Osteoblast (primary cell): ENCODE data around the gene MCF2L. TPM values are rescaled to one million over a fixed set of nuclear protein-coding genes. Genes with fewer than 3 reads are reported as not detected.

Experiments used
- DNase-seq: peaks from one replicate; pipeline ENCODE4 v3.0.0; 2011; ENCODE audit warnings: low spot score, mixed read lengths; ENCODE audit not compliant: insufficient read length; ENCODE audit errors: missing footprints
- H2AFZ ChIP-seq: 2 replicates; pipeline ENCODE4 v1.6.0; 2011; ENCODE audit warnings: mild to moderate bottlenecking, low read length
- H3K27ac ChIP-seq: 2 replicates; pipeline ENCODE4 v1.5.1; 2011; ENCODE audit warnings: mild to moderate bottlenecking, low read depth, low read length, moderate library complexity
- H3K27me3 ChIP-seq: 2 replicates; pipeline ENCODE4 v1.6.0; 2012; ENCODE audit warnings: mild to moderate bottlenecking, control low read depth, inconsistent platforms, low read length, moderate library complexity; ENCODE audit not compliant: insufficient read depth
- H3K36me3 ChIP-seq: 2 replicates; pipeline ENCODE4 v1.5.1; 2011; ENCODE audit warnings: mild to moderate bottlenecking, low read length, control low read depth, moderate library complexity; ENCODE audit not compliant: insufficient read depth
- H3K4me1 ChIP-seq: 2 replicates; pipeline ENCODE4 v1.5.1; 2011; ENCODE audit warnings: mild to moderate bottlenecking, low read length, control low read depth, moderate library complexity; ENCODE audit not compliant: insufficient read depth
- H3K4me2 ChIP-seq: 2 replicates; pipeline ENCODE4 v1.6.0; 2011; ENCODE audit warnings: mild to moderate bottlenecking, low read length; ENCODE audit not compliant: insufficient read depth
- H3K4me3 ChIP-seq: fragments of 200-600 bp; sonication (generic); 3 replicates; pipeline ENCODE4 v1.5.1; 2012; ENCODE audit warnings: mild to moderate bottlenecking, low read length, inconsistent platforms; ENCODE audit not compliant: insufficient read depth
- H3K79me2 ChIP-seq: 2 replicates; pipeline ENCODE4 v1.6.0; 2012; ENCODE audit warnings: mild to moderate bottlenecking, low read length, control low read depth, inconsistent platforms; ENCODE audit not compliant: insufficient read depth
- H3K9me3 ChIP-seq: 2 replicates; pipeline ENCODE4 v1.5.1; 2011; ENCODE audit warnings: low read depth, low read length, control low read depth
- H4K20me1 ChIP-seq: 2 replicates; pipeline ENCODE4 v1.6.0; 2012; ENCODE audit warnings: mild to moderate bottlenecking, low read length, control low read depth; ENCODE audit not compliant: insufficient read depth
- total RNA-seq: library from RNA; depleted of rRNA; stranded (reverse); fragments of >200 nt; gene quantifications from 2 replicates; pipeline ENCODE4 v1.2.3, GENCODE V29; 2012
- TF ChIP-seq, protein P1 (sequence below): IDR thresholded peaks from 2 replicates; pipeline ENCODE4 v1.5.1; 2011; ENCODE audit warnings: mild to moderate bottlenecking, low read depth, low read length, moderate library complexity; ENCODE audit errors: extremely low read depth

The MCF2L gene
- total RNA-seq, 1 donor = 6.5 TPM

GRCh38 chr13:113115363-113116205, 146.6 kb downstream of the MCF2L start:
- Histone ChIP-seq H3K4me3 (no peak overlapping the region), H3K4me1 (no peaks in the 10 kb centered on the region), H3K4me2 (no peak overlapping the region), H3K9me3 (no peaks in the 10 kb centered on the region), H3K36me3 (no peaks in the 10 kb centered on the region), H3K79me2 (no peaks in the 10 kb centered on the region), H3K27me3 (peaks cover 5% of the 10 kb centered on the region), H4K20me1 (no peaks in the 10 kb centered on the region), H2AFZ (no peak overlapping the region), H3K27ac (no peak overlapping the region)
- DNase-seq = peak; percentile 74
- TF ChIP-seq, protein P1, sequence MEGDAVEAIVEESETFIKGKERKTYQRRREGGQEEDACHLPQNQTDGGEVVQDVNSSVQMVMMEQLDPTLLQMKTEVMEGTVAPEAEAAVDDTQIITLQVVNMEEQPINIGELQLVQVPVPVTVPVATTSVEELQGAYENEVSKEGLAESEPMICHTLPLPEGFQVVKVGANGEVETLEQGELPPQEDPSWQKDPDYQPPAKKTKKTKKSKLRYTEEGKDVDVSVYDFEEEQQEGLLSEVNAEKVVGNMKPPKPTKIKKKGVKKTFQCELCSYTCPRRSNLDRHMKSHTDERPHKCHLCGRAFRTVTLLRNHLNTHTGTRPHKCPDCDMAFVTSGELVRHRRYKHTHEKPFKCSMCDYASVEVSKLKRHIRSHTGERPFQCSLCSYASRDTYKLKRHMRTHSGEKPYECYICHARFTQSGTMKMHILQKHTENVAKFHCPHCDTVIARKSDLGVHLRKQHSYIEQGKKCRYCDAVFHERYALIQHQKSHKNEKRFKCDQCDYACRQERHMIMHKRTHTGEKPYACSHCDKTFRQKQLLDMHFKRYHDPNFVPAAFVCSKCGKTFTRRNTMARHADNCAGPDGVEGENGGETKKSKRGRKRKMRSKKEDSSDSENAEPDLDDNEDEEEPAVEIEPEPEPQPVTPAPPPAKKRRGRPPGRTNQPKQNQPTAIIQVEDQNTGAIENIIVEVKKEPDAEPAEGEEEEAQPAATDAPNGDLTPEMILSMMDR = no peak

DNA sequence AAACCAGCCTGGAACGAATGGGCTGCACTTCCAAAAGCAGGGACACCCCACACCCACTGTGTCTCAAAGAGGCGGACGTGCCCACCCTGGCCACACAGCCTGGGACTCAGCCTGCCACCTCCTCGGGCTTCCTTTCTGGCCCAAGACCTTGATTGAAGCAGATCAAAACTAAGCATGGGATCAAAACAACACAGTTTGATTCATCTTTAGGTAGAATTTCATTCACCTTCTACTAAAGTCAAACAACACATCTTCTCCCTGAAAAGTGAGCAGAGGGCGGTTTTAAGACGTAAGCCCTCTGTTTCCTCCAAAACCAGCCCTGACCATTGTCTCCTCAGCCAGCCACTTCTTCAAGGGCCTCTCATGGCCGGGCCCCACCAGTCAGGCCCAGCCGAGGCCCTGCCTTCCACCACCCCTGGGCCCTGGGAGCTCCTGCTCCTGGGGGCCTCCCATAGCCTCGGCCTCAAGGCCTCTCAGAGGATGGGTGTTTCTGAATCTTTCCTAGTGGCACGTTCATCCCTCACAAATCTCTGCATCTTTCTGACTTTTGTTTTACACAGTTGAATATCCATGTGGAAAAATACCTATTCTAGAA, 147.3 kb downstream of the MCF2L start:
- H3K9me3 ChIP-seq = no peaks in the 10 kb centered on the region
- H3K79me2 ChIP-seq = no peaks in the 10 kb centered on the region
- no peaks in the 10 kb centered on the region for H3K27me3 ChIP-seq
- H2AFZ ChIP-seq = no peak overlapping the region
- no peak overlapping the region for H3K4me3 ChIP-seq
- no peak overlapping the region for H3K27ac ChIP-seq
- TF ChIP-seq, protein P1 = no peak
- no peaks in the 10 kb centered on the region for H4K20me1 ChIP-seq
- DNase-seq = peak; percentile 48
- H3K4me1 ChIP-seq = no peaks in the 10 kb centered on the region
- no peaks in the 10 kb centered on the region for H3K36me3 ChIP-seq
- H3K4me2 ChIP-seq = no peak overlapping the region

GRCh38 chr13:113116871-113117271, 147.9 kb downstream of the MCF2L start:
- H3K4me2 ChIP-seq = no peak overlapping the region
- TF ChIP-seq, protein P1 = no peak
- no peaks in the 10 kb centered on the region for H3K27me3 ChIP-seq
- DNase-seq = peak; percentile 85
- H3K4me1 ChIP-seq = no peaks in the 10 kb centered on the region
- no peaks in the 10 kb centered on the region for H4K20me1 ChIP-seq
- no peaks in the 10 kb centered on the region for H3K79me2 ChIP-seq
- no peak overlapping the region for H3K27ac ChIP-seq
- H3K9me3 ChIP-seq = no peaks in the 10 kb centered on the region
- H3K4me3 ChIP-seq = no peak overlapping the region
- no peak overlapping the region for H2AFZ ChIP-seq
- H3K36me3 ChIP-seq = no peaks in the 10 kb centered on the region

DNA sequence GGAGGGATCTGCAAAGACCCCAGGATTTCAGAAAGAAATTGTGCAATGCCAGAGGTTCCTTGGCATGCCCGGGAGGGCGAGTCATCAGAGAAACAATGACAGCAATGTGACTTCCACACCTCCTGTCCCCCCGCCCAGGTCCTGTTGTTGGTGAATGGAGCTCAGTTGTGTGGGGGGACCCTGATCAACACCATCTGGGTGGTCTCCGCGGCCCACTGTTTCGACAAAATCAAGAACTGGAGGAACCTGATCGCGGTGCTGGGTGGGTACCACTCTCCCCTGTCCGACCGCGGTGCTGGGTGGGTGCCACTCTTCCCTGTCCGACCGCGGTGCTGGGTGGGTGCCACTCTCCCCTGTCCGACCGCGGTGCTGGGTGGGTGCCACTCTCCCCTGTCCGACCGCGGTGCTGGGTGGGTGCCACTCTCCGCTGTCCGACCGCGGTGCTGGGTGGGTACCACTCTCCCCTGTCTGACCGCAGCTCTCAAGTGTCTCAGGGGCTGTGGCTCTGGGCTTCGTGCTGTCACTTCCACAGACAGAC, 148.4 kb downstream of the MCF2L start:
- H3K4me3 ChIP-seq = no peak overlapping the region
- TF ChIP-seq, protein P1 = no peak
- H3K4me1 ChIP-seq = no peaks in the 10 kb centered on the region
- H3K27ac ChIP-seq = no peak overlapping the region
- no peak overlapping the region for H2AFZ ChIP-seq
- H3K4me2 ChIP-seq = no peak overlapping the region
- DNase-seq = no peak
- no peaks in the 10 kb centered on the region for H4K20me1 ChIP-seq
- no peaks in the 10 kb centered on the region for H3K36me3 ChIP-seq
- H3K9me3 ChIP-seq = no peaks in the 10 kb centered on the region
- no peaks in the 10 kb centered on the region for H3K27me3 ChIP-seq
- H3K79me2 ChIP-seq = no peaks in the 10 kb centered on the region
